GM18858 (cell line): ENCODE results near the gene LAMP2.

Experiments used
- ATAC-seq: cut with Tn5 transposase; IDR thresholded peaks from one replicate; pipeline ENCODE4 v1.9.1; 2021; ENCODE audit not compliant: unreplicated experiment

LAMP2 gene

GRCh38 chrX:120457766-120458180 is 11.3 kb downstream of the LAMP2 start:
- ATAC-seq = peak; percentile 95

- ATAC-seq = no peak
These were observed 12.1 kb downstream of the LAMP2 start for GRCh38 chrX:120456973-120457372.

- no peak for ATAC-seq
These were observed 15.1 kb downstream of the LAMP2 start for GRCh38 chrX:120453985-120454384.

- no peak for ATAC-seq
These were observed 17.0 kb downstream of the LAMP2 start for GRCh38 chrX:120452131-120452530.

GRCh38 chrX:120450163-120450562 is 18.9 kb downstream of the LAMP2 start:
- no peak for ATAC-seq

- no peak for ATAC-seq
These were observed 22.6 kb downstream of the LAMP2 start for GRCh38 chrX:120446498-120446897.

GRCh38 chrX:120439921-120440320 is 29.2 kb downstream of the LAMP2 start:
- ATAC-seq = no peak

- ATAC-seq = peak; percentile 57
These were observed 39.1 kb downstream of the LAMP2 start for GRCh38 chrX:120429776-120430540.

- ATAC-seq = no peak
These were observed 40.8 kb downstream of the LAMP2 start for GRCh38 chrX:120428309-120428708.

GRCh38 chrX:120426599-120426998 is 42.5 kb downstream of the LAMP2 start:
- ATAC-seq = no peak

GRCh38 chrX:120419463-120419862 is 49.6 kb downstream of the LAMP2 start:
- no peak for ATAC-seq

GRCh38 chrX:120408168-120408567 is 60.9 kb downstream of the LAMP2 start:
- ATAC-seq = no peak

GRCh38 chrX:120406638-120407037 is 62.5 kb downstream of the LAMP2 start:
- no peak for ATAC-seq

GRCh38 chrX:120402369-120402768 is 66.7 kb downstream of the LAMP2 start:
- ATAC-seq = no peak

GRCh38 chrX:120401301-120401700 is 67.8 kb downstream of the LAMP2 start:
- no peak for ATAC-seq

GRCh38 chrX:120380699-120381098 is 88.4 kb downstream of the LAMP2 start:
- ATAC-seq = no peak

- no peak for ATAC-seq
These were observed 89.0 kb downstream of the LAMP2 start for GRCh38 chrX:120379937-120380681.

- ATAC-seq = no peak
These were observed 90.5 kb downstream of the LAMP2 start for GRCh38 chrX:120378570-120378969.
